SH-SY5Y (cell line): ENCODE measurements around the gene JAKMIP1.

Experiments used
- GATA2 ChIP-seq: IDR thresholded peaks from 2 replicates; pipeline ENCODE4 v1.6.1; 2011; ENCODE audit warnings: mild to moderate bottlenecking, low read depth, low read length
- GATA3 ChIP-seq: IDR thresholded peaks from 2 replicates; pipeline ENCODE4 v1.6.1; 2011; ENCODE audit warnings: low read depth, mild to moderate bottlenecking, low read length, moderate library complexity

DNA sequence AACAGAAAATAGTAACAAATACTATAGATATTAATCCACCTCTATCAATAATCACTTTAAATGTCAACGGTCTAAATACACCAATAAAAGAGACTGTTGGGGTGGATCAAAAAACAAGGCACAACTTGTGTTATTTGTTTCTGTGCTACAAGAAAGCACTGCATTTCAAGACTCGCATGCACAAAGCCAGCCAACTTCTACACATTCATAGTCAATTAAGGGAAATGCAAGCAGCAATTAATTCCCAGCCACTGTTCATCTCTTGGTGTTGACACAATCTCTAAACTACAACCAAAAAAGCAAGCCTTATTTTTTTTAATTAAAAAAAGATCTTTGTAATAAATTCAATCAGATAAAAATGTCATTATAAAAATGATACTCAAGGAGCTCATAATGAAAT lies 67.6 kb downstream of the JAKMIP1 start:
- TF ChIP-seq GATA2 = no peak
- no peak for TF ChIP-seq GATA3
